ENCODE results near the gene CCDC63. TPM values are rescaled to one million over a fixed set of nuclear protein-coding genes. Genes with fewer than 3 reads are reported as not detected.

The CCDC63 gene
- total and polyA plus RNA-seq, 9 of the 15 experiments (the other 6 are each of a cell fraction or from before 2014, with no cell fraction given): not detected

GRCh38 chr12:110936367-110937103 lies 89.7 kb downstream of the CCDC63 start:
- Histone ChIP-seq H3K9me1 (ENCODE audit: control insufficient read depth, insufficient read depth, low read length) (no peaks in the 10 kb centered on the region), H3K9ac (ENCODE audit: insufficient read depth in 1 of 2, low read depth in 2 of 2, low read length in 2 of 2) (no peak overlapping the region), H3K4me1 (replicated peaks in 1 of 2; ENCODE audit: control insufficient read depth in 2 of 2, insufficient read depth in 2 of 2, low read length in 2 of 2) (peaks cover 0 to 7% of the 10 kb centered on the region in 2 experiments; a peak in 2 of 5 replicates), H4K20me1 (replicated peaks; ENCODE audit: control insufficient read depth, insufficient read depth, low read length) (no peaks in the 10 kb centered on the region), H3K9me3 (replicated peaks; ENCODE audit: control insufficient read depth, insufficient read depth, low read depth, low read length) (no peaks in the 10 kb centered on the region), H3K36me3 (ENCODE audit: control insufficient read depth, insufficient read depth, low read length) (no peaks in the 10 kb centered on the region), H2AFZ (ENCODE audit: low read depth, low read length) (no peak overlapping the region), H3K4me3 (no peak overlapping the region), H3K79me2 (ENCODE audit: control insufficient read depth, insufficient read depth, low read length) (no peaks in the 10 kb centered on the region), H3K4me2 (ENCODE audit: insufficient read depth, low read length) (no peak overlapping the region), H3K27ac (ENCODE audit: extremely low read depth, low read depth, low read length) (no peak overlapping the region), H3K27me3 (ENCODE audit: control insufficient read depth in 2 of 2, insufficient read depth in 2 of 2, low read length in 2 of 2) (peaks cover 0 to 21% of the 10 kb centered on the region in 2 experiments; a peak in 3 of 5 replicates)
- no peak for FAIRE-seq
- in situ Hi-C loops (cut with MboI): loop anchor here (10.0 kb wide), 1 partner anchor 378 kb away; no protein-coding TSS in a partner anchor
- no peak for DNase-seq (ENCODE audit: extremely low read depth in 1 of 4, low spot score in 3 of 4)
- no peak for TF ChIP-seq NFATC3 (IDR thresholded peaks at IDR 0.05)
- no peak for TF ChIP-seq ZNF263 (CRISPR knock-in tag; IDR thresholded peaks at IDR 0.05; ENCODE audit: borderline replicate concordance)
- no peak for TF ChIP-seq ZNF140 (CRISPR knock-in tag; IDR thresholded peaks at IDR 0.05)
- no peak for TF ChIP-seq DDX20 (tag; IDR thresholded peaks at IDR 0.05; ENCODE audit: low read depth)
- TF ChIP-seq ZNF197 (CRISPR knock-in tag; IDR thresholded peaks at IDR 0.05; ENCODE audit: low read depth): no peak
- TF ChIP-seq ZKSCAN8 (CRISPR knock-in tag; IDR thresholded peaks at IDR 0.05): no peak
- TF ChIP-seq SMARCA4 (IDR thresholded peaks at IDR 0.05): no peak
- no peak for TF ChIP-seq CHD4 (IDR thresholded peaks at IDR 0.05; ENCODE audit: insufficient read depth, insufficient replicate concordance, low read depth, low read length, poor library complexity, severe bottlenecking)
- no peak for TF ChIP-seq EZH2 (IDR thresholded peaks at IDR 0.05; ENCODE audit: borderline replicate concordance, low read depth, low read length)
- no peak for TF ChIP-seq THAP7 (CRISPR knock-in tag; IDR thresholded peaks at IDR 0.05)
- no peak for TF ChIP-seq ZNF695 (CRISPR knock-in tag; IDR thresholded peaks at IDR 0.05)
- no peak for TF ChIP-seq SIN3A (IDR thresholded peaks at IDR 0.05; ENCODE audit: borderline replicate concordance in 2 of 2, control insufficient read depth in 1 of 2, low read depth in 2 of 2, low read length in 2 of 2)
- no peak for TF ChIP-seq FUS (optimal IDR thresholded peaks at IDR 0.05; ENCODE audit: low read depth, low read length)
- no peak for TF ChIP-seq SIN3B (IDR thresholded peaks at IDR 0.05; ENCODE audit: low read depth)
- 27% methylated on average over 13 of the region's 13 CpGs for WGBS (ENCODE audit: insufficient coverage, low coverage, missing lambda C conversion rate)
- ChIA-PET POLR2A (interaction anchor here (0.9 kb wide), 1 partner anchor 29 kb away, joined by 3 read pairs; no protein-coding TSS in a partner anchor), CTCF (ENCODE audit: low intra/inter-chr PET ratio) (interaction anchor here (0.6 to 1.5 kb wide), 2 partner anchors 375 to 377 kb away, joined by 3 to 14 read pairs; no protein-coding TSS in a partner anchor)
- intact Hi-C loops (cut with micrococcal nuclease): loop anchor here (1.0 to 5.0 kb wide), 3 partner anchors 86 to 377 kb away; no protein-coding TSS in a partner anchor
- BruUV-seq (replicated peaks): no TSS peak
- ATAC-seq: no peak

All from K562 (cell line).